HG03159 (cell line): Measurements from ENCODE around the gene ZBTB17.
"Not testable (repeated sequence)": the region's sequence is repeated elsewhere in the genome, so short reads cannot be mapped to it uniquely, and the experiment has no call there.

Experiments used
- ATAC-seq: cut with Tn5 transposase; IDR thresholded peaks from one replicate; pipeline ENCODE4 v1.9.1; 2021; ENCODE audit warnings: mild to moderate bottlenecking, moderate library complexity; ENCODE audit not compliant: unreplicated experiment

ZBTB17 gene

GRCh38 chr1:16012590-16013219 is 36.8 kb upstream of the ZBTB17 start:
- ATAC-seq, result no peak

DNA sequence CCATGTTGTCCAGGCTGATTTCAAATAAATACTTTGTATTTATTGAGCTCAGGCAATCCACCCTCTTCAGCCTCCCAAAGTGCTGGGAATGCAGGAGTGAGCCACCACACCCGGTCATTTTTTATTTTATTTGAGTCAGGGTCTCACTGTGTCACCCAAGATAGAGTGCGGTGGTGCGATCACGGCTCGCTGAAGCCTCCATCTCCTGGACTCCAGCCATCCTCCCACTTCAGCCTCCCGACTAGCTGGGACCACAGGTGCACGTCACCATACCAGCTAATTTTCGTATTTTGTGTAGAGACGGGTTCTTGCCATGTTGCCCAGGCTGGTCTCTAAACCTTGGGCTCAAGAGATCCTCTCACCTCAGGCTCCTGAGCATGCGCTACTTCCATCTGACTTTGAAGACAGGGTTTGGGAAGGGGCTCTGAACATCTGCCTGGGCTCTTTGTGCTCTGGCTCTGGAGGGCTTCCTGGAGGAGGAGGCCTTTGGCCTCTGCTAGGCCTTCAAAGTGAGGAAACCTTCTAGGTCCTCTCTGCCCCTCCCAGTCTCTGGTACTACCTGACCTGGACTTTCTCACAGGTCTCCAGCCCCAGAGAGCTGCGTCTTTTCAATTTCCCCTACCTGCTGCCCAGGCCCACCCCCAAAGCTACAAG is 36.2 kb upstream of the ZBTB17 start:
- no peak for ATAC-seq

DNA sequence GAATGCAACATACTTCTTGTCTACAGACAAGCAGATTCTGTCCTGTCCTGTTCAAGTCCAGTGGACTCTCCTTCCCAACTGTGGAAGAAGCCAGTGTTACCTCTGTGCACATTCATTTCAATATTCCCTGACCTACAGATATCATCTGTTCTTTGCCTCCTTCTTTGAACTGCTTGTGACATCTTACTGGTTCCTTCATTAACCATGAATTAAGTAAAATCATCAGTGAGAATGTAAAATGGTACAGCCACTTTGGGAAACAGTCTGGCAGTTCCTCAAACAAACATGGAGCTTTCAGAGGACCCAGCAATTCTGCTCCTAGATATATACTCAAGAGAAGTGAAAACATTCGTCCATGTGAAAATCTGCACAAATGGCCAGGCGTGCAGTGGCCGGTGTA is 34.9 kb upstream of the ZBTB17 start:
- ATAC-seq, result no peak

DNA sequence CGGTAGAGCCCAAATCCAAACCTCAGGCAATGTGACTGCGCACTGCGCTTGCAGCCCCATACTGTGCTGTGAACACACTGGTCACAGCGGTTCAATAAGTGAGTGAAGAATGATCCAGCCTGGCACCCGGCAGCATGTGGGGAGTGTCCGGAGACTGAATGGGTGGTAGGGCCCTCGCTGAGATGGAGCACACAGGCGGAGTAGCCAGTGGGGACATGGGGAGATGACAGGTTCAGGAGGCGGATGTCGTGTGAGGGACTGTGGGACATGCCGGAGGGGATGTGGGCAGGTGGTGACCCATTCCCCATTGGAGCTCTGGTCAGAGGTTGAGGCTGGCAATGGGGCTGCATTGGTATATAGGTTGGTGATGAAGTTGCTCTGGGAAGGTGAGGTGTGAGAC is 33.8 kb upstream of the ZBTB17 start:
- ATAC-seq, result no peak

DNA sequence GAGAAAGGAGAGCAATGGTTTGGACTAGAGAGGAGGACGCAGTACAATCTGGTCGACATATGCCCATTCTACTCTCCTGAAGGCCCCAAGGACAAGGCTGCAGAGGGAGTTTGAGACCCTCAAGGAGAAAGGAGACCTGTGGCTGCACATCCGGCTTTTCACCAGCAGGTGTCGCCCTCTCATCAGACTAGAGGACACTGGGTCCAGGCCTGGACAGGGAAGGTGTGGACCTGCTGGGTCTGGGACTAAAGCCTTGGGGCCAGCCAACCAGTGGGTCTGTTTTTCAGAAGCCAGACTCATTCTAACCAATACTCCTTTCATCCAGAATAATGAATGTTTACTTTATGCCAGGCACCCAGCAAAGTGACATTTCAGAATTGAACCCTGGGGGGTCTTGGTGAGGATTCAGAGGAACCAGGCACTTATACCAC is 33.1 kb upstream of the ZBTB17 start:
- no peak for ATAC-seq

DNA sequence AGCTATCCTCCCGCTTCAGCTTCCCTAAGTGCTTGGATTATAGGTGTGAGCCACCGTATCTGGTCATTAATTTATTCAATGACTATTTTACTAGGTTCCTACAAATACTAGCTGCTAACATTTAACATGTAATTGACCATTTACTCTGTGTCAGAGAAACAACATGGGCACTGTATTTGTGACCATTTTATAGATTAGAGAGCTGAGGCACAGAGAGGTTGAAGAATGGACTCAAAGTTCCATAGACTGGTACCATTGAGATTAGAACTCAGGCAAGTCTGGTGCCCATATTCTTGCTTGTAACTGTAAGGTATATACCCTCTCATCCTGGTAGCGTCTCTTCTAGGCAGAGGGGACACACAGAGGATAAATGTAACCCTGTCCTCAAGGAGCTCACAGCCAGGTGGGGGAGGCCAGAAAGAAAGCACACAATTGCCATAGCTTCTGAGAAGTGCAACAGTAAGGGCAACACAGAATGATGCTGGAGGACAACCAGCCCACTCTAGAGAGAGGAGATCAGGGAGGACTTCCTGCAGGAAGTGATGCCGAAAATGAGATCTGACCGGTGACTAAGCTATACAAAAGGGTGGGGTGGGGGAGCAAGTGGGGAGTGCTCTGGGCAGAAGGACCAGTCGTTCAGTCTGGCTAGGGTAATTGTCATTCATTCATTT is 31.9 kb upstream of the ZBTB17 start:
- no peak for ATAC-seq

GRCh38 chr1:16006552-16007485 is 30.9 kb upstream of the ZBTB17 start:
- no peak for ATAC-seq

DNA sequence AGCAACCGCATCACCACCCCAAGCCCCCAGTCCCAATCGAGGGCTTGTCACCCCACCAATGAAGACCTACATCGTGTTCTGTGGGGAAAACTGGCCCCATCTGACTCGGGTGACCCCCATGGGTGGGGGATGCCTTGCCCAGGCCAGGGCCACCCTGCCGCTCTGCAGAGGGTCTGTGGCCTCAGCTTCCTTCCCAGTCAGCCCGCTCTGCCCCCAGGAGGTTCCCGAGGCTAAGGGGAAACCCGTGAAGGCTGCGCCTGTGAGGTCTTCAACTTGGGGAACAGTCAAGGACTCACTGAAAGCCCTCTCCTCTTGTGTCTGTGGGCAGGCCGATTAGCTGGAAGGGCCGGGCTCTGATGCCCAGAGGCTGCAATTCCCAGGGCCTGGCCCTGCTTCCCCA is 30.1 kb upstream of the ZBTB17 start:
- no peak for ATAC-seq

GRCh38 chr1:16005597-16005996 is 29.7 kb upstream of the ZBTB17 start:
- no peak for ATAC-seq

- not testable (repeated sequence) for ATAC-seq
Measured at GRCh38 chr1:16001274-16001673, 25.4 kb upstream of the ZBTB17 start.

DNA sequence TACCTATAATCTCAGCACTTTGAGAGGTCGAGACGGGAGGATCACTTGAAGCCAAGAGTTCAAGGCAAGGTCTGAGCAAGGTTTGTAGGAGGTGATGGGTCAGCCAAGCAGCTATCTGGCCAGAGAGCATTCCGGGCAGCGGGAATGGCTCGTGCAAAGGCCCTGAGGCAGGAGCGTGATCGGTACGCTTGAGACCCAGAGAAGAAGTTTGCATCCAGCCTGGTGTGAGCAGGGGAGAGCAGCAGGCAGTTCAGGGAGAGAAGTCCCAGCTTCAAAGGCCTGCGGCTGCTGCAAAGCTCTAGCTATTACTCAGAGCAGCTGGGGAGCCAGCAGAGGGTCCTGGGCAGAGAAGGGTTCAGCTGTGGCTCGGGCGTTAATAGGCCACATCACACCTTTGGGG is 23.0 kb upstream of the ZBTB17 start:
- no peak for ATAC-seq

DNA sequence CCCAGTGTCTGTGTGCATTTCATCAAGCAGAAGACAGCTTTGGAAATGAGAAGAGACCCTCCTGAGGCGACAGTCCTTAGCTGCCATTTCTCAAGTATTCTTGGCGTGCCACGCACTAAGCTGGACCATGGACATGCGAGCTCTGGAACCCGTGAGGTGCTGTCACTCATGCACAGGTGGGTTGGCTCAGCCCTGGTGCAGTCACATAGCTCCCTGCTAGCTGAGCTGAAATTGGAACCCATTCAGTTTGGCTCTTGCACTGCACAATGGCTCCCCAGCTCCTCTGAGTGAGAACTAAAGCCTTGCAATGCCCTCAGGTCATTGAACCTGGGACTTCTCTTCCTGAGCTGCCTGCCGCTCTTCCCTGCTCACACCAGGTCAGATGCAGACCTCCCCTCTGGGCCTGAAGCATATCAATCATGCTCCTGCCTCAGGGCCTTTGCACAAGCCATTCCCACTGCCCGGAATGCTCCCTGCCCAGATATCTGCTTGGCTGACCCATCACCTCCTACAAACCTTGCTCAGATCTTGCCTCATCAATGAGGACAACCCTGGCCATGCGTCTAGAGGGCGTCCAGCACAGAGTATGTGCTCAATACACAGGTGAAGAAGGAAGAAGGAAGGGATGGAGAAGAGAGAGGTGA is 21.9 kb upstream of the ZBTB17 start:
- ATAC-seq, result no peak

GRCh38 chr1:15997076-15997585 is 21.2 kb upstream of the ZBTB17 start:
- no peak for ATAC-seq

- ATAC-seq, result no peak
Measured at GRCh38 chr1:15994590-15995351, 18.9 kb upstream of the ZBTB17 start.

- ATAC-seq, result no peak
Measured at GRCh38 chr1:15994081-15994480, 18.2 kb upstream of the ZBTB17 start.

- no peak for ATAC-seq
Measured at GRCh38 chr1:15993666-15994065, 17.8 kb upstream of the ZBTB17 start.

GRCh38 chr1:15992582-15993500 is 16.9 kb upstream of the ZBTB17 start:
- no peak for ATAC-seq

- ATAC-seq, result no peak
Measured at GRCh38 chr1:15992187-15992553, 16.3 kb upstream of the ZBTB17 start.
